HG02938 (cell line): ENCODE measurements around the gene OR10J1.

Experiments
- ATAC-seq: cut with Tn5 transposase; IDR thresholded peaks from one replicate; pipeline ENCODE4 v1.9.1; 2021; ENCODE audit warnings: mild to moderate bottlenecking, moderate library complexity; ENCODE audit not compliant: unreplicated experiment

The OR10J1 gene

GRCh38 chr1:159483501-159483900 lies 44.0 kb downstream of the OR10J1 start:
- no peak for ATAC-seq
